Kidney (tissue), 14 donors: ENCODE measurements around the gene ZFAND3. TPM values are rescaled to one million over a fixed set of nuclear protein-coding genes. Genes with fewer than 3 reads are reported as not detected.
A peak's percentile ranks its signal among the peaks of the same experiment; 100 is the strongest.

ENCODE experiments used
- DNase-seq, 5 donors: peaks; one replicate each; pipeline ENCODE4 v3.0.0-alpha.2; 2013 to 2020
- FAIRE-seq: peaks from 2 replicates; lab custom pipeline; 2012; peaks lifted over from hg19 to GRCh38; lab: Jason Lieb, UNC
- H3K27ac ChIP-seq, 2 donors: one replicate each; pipeline ENCODE4 v1.7.0; 2013; ENCODE audit warnings: low read depth in 2 of 2, low read length in 2 of 2, inconsistent platforms in 1 of 2
- H3K27me3 ChIP-seq: one replicate; pipeline ENCODE4 v1.7.1; 2013; ENCODE audit warnings: low read length, inconsistent platforms; ENCODE audit not compliant: control insufficient read depth, insufficient read depth
- H3K36me3 ChIP-seq, 3 donors: one replicate each; pipeline versions ENCODE4 v1.7.0 to v1.7.1; 2013; ENCODE audit warnings: low read length in 3 of 3, control low read depth in 1 of 3, inconsistent platforms in 1 of 3; ENCODE audit not compliant: insufficient read depth in 3 of 3, control insufficient read depth in 2 of 3
- H3K4me1 ChIP-seq, 3 donors: one replicate each; pipeline versions ENCODE4 v1.7.0 to v1.7.1; 2013; ENCODE audit warnings: low read length in 3 of 3, inconsistent platforms in 1 of 3, low read depth in 1 of 3; ENCODE audit not compliant: control insufficient read depth in 2 of 3, insufficient read depth in 2 of 3
- H3K4me3 ChIP-seq, 3 donors: one replicate each; pipeline versions ENCODE4 v1.7.0 to v1.8.1; 2013; ENCODE audit warnings: low read length in 3 of 3, control low read depth in 1 of 3, inconsistent platforms in 1 of 3
- H3K9ac ChIP-seq, 3 donors: one replicate each; pipeline versions ENCODE4 v1.7.0 to v1.7.1; 2013; ENCODE audit warnings: low read length in 3 of 3, control low read depth in 1 of 3, inconsistent platforms in 1 of 3
- H3K9me3 ChIP-seq, 3 donors: one replicate each; pipeline versions ENCODE4 v1.7.0 to v1.7.1; 2013; ENCODE audit warnings: low read length in 3 of 3, control low read depth in 1 of 3, inconsistent platforms in 1 of 3; ENCODE audit not compliant: control insufficient read depth in 2 of 3, insufficient read depth in 1 of 3
- intact Hi-C: fragments of 100-400 bp; cut with DNase I; formaldehyde crosslinking; loops from one replicate; pipeline ENCODE4 v1.11.1; 2022
- polyA plus RNA-seq: library from polyadenylated mRNA; stranded (reverse); fragments of 350-450 nt; fragmentation: Illumina TruSeq; extraction: RNeasy Lipid Tissue Mini Kit (QIAGEN cat#74804); gene quantifications from one replicate; pipeline ENCODE4 v1.2.3, GENCODE V29; 2014; ENCODE audit warnings: low read depth, low replicate concordance; ENCODE audit not compliant: insufficient read depth
- total RNA-seq: library from RNA; stranded (reverse); fragmentation: NEBNext Ultra II Directional; extraction: Animal tissue kit (Norgen Biotek cat#: 25700); gene quantifications from one replicate; pipeline ENCODE4 v1.2.1, GENCODE V29; 2021
- TF ChIP-seq, protein P1 (sequence below): IDR thresholded peaks from 3 replicates; pipeline ENCODE4 v1.5.1; 2012; ENCODE audit warnings: mild to moderate bottlenecking, moderate library complexity, borderline replicate concordance; ENCODE audit not compliant: insufficient read depth; ENCODE audit errors: extremely low read depth
- donor health status: control.
- donor health status: control.
- donor health status: control.
- donor health status: control.
- donor health status: control.
- donor health status: DM: yes; HTN: yes; CAD: no.
- donor health status: Normal renal cell carcinoma (clear cell type).

The ZFAND3 gene
- total and polyA plus RNA-seq, 2 donors from 2014 or later, result 44.6 to 104 TPM

DNA sequence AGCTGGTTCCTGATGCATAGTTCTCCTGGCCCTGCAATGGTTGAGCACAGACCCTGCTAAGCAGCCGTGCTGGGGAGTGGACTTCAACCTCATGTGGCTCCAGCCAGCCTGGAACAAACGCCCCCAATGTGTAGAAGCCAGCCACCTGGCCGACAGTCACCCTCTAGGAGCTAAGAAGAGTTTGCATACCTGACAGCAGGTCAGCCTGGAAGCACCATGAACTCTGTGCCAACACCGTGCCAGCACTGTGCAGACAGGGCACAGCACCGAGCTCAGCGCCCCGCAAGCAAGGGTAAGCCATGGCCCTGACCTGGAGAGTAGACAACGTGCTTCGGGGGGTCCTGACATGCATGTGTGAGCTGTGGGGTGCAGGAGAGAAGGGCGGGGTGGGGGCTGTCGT lies 356.3 kb downstream of the ZFAND3 start:
- no peak for FAIRE-seq
- TF ChIP-seq, protein P1, sequence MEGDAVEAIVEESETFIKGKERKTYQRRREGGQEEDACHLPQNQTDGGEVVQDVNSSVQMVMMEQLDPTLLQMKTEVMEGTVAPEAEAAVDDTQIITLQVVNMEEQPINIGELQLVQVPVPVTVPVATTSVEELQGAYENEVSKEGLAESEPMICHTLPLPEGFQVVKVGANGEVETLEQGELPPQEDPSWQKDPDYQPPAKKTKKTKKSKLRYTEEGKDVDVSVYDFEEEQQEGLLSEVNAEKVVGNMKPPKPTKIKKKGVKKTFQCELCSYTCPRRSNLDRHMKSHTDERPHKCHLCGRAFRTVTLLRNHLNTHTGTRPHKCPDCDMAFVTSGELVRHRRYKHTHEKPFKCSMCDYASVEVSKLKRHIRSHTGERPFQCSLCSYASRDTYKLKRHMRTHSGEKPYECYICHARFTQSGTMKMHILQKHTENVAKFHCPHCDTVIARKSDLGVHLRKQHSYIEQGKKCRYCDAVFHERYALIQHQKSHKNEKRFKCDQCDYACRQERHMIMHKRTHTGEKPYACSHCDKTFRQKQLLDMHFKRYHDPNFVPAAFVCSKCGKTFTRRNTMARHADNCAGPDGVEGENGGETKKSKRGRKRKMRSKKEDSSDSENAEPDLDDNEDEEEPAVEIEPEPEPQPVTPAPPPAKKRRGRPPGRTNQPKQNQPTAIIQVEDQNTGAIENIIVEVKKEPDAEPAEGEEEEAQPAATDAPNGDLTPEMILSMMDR, result no peak
- Histone ChIP-seq H3K27ac (no peak overlapping the region), H3K4me3 (no peak overlapping the region), H3K9me3 (no peaks in the 10 kb centered on the region), H3K4me1 (peaks cover 0 to 10% (median 0%) of the 10 kb centered on the region in 3 donors), H3K36me3 (no peaks in the 10 kb centered on the region), H3K27me3 (no peaks in the 10 kb centered on the region), H3K9ac (no peak overlapping the region)
- peak in 1 of 5 donors; percentile 52 for DNase-seq
- intact Hi-C loops, result no loop called here

DNA sequence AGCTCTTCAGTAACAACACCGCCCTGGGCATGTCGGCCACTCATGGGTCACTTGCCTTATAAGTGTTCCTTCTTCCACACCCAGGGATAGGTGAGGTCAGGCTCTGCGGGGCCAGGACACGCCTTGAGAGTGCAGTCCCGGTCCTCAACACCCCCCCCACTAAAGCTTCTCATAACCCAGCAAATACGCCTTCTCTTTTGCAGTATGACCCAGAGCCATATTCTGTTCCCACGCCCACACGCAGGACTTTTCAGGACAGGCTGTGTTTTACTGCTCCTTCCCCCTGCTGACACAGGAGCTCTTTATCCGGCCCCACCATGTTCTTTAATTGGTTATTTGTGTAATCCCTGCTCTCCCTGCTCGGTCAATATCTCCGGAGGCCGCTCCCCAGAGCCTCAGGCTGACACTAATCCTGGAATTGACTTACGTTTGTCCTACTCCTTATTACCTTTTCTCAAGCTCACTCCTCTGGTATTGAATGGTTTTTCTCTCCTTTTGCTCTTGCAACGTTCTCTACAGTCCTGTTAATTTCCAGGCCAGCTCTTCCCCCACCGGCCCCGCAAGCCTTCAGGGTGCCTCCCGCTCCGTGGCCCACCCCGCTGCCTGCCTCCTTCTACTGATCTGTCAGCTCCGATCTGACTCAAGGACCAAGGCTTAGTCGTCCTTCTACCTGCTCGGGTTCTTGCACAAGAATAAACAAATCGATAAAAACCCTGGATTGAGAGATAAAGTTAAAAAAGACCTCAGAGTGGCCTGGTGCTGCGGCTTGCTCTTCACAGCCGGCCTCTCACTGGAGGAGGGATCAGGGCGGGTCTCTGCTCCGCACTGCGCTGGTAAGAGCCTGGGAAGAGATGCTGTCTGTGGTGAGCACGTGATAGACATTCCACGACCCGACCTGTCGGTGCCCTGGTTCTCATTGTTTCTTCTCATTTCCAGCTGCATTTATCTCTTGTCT lies 357.5 kb downstream of the ZFAND3 start:
- DNase-seq, result peak in 4 of 5 donors; percentile 42 to 67 (median 65)
- TF ChIP-seq, protein P1, result no peak
- no peak overlapping the region for H3K27ac ChIP-seq
- no peak overlapping the region for H3K9ac ChIP-seq
- H3K9me3 ChIP-seq, result no peaks in the 10 kb centered on the region
- no peak overlapping the region for H3K4me3 ChIP-seq
- FAIRE-seq, result no peak
- peaks cover 0 to 4% (median 0%) of the 10 kb centered on the region in 3 donors for H3K4me1 ChIP-seq
- H3K27me3 ChIP-seq, result no peaks in the 10 kb centered on the region
- intact Hi-C loops, result no loop called here
- H3K36me3 ChIP-seq, result no peaks in the 10 kb centered on the region

DNA sequence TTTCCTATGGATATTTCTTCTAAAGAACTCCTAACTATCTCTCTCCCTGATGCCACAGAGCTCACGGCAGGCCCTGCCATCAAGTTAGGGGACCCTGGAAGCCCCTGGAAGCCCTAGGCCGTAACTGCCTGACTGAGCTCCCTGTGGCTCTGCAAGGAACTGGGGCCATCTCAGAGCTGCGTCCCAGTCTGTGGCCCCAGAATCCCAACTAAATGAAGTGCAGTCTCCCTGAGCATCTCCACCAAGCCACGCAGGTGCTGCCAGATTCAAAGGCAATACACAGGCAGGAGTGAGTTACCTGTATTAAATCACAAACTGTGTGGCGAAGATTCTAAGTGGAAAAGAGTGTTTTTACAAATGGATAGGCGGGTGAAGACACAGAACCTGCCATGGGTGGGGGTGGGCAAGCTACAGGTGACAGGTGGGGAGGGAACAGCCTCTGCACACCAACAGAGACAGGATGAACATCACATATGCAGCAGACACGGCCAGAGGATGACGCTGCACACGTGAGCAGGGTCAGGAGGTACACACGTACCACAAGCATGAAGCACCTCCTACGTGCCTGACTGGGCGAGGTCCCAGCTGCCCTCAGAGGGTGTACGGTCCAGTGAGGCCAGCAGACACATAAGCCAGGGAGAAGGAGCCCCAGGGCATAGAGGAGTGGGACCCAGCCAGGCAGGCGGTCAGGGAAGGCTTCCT lies 358.5 kb downstream of the ZFAND3 start:
- H3K4me3 ChIP-seq, result no peak overlapping the region
- peak in 2 of 5 donors; percentile 35 to 50 for DNase-seq
- H3K27me3 ChIP-seq, result no peaks in the 10 kb centered on the region
- intact Hi-C loops, result no loop called here
- H3K9ac ChIP-seq, result no peak overlapping the region
- TF ChIP-seq, protein P1, result no peak
- H3K27ac ChIP-seq, result no peak overlapping the region
- H3K36me3 ChIP-seq, result no peaks in the 10 kb centered on the region
- FAIRE-seq, result no peak
- no peaks in the 10 kb centered on the region for H3K9me3 ChIP-seq
- H3K4me1 ChIP-seq, result peaks cover 0 to 4% (median 0%) of the 10 kb centered on the region in 3 donors
